GM12891 (cell line): ENCODE results near the gene ARRB2.

ENCODE experiments used
- POLR2A ChIP-seq: IDR thresholded peaks from 2 replicates; pipeline ENCODE4 v1.6.1; 2011; ENCODE audit warnings: low read depth, low read length, control low read depth
- POLR2AphosphoS5 ChIP-seq: IDR thresholded peaks from 2 replicates; pipeline ENCODE4 v1.6.1; 2011; ENCODE audit warnings: low read depth, low read length, control low read depth
- POU2F2 ChIP-seq: IDR thresholded peaks from 2 replicates; pipeline ENCODE4 v1.6.1; 2011; ENCODE audit warnings: low read depth, mild to moderate bottlenecking, control low read depth, low read length, moderate library complexity
- TAF1 ChIP-seq: IDR thresholded peaks from 2 replicates; pipeline ENCODE4 v1.6.1; 2011; ENCODE audit warnings: low read depth, low read length, control low read depth

DNA sequence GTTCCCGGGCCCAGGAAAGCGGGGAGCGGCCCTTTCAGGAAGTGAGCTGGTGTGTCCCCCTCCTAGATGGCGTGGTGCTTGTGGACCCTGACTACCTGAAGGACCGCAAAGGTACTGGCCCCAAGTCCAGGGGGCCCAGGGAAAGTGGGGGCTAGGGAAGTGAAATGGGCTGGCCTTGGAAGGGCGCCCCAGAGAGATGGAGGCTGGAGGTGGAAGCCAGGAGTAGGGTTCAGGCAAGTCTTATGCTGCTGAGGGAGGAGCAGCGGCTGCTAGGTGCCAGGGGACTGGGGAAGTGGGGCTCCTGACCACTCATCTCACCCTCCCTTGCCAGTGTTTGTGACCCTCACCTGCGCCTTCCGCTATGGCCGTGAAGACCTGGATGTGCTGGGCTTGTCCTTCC lies 5.6 kb downstream of the ARRB2 start:
- TF ChIP-seq POLR2A = no peak
- no peak for TF ChIP-seq POLR2AphosphoS5
- no peak for TF ChIP-seq POU2F2
- TF ChIP-seq TAF1 = no peak
